GM18867 (cell line): ENCODE results near the gene CLEC18C.
"Not testable (repeated sequence)": the region's sequence is repeated elsewhere in the genome, so short reads cannot be mapped to it uniquely, and the experiment has no call there.

Experiments
- ATAC-seq: cut with Tn5 transposase; IDR thresholded peaks from one replicate; pipeline ENCODE4 v1.9.1; 2021; ENCODE audit warnings: mild to moderate bottlenecking, moderate library complexity; ENCODE audit not compliant: unreplicated experiment

The CLEC18C gene

GRCh38 chr16:70204668-70205405, 31.2 kb downstream of the CLEC18C start:
- not testable (repeated sequence) for ATAC-seq

- not testable (repeated sequence) for ATAC-seq
Observed at GRCh38 chr16:70206382-70206781, 32.8 kb downstream of the CLEC18C start.

- not testable (repeated sequence) for ATAC-seq
Observed at GRCh38 chr16:70218586-70218985, 45.0 kb downstream of the CLEC18C start.

- not testable (repeated sequence) for ATAC-seq
Observed at GRCh38 chr16:70222574-70222973, 49.0 kb downstream of the CLEC18C start.

- ATAC-seq, result not testable (repeated sequence)
Observed at GRCh38 chr16:70223216-70223615, 49.6 kb downstream of the CLEC18C start.

- ATAC-seq, result not testable (repeated sequence)
Observed at GRCh38 chr16:70223971-70224513, 50.5 kb downstream of the CLEC18C start.

- not testable (repeated sequence) for ATAC-seq
Observed at GRCh38 chr16:70224645-70225044, 51.1 kb downstream of the CLEC18C start.

GRCh38 chr16:70225430-70225829, 51.8 kb downstream of the CLEC18C start:
- not testable (repeated sequence) for ATAC-seq

- not testable (repeated sequence) for ATAC-seq
Observed at GRCh38 chr16:70226024-70226423, 52.4 kb downstream of the CLEC18C start.

- ATAC-seq, result not testable (repeated sequence)
Observed at GRCh38 chr16:70231831-70232230, 58.2 kb downstream of the CLEC18C start.
